Posterior cingulate gyrus (tissue), 11 donors: ENCODE data around the gene PRSS1.
"Not testable (repeated sequence)": the region's sequence is repeated elsewhere in the genome, so short reads cannot be mapped to it uniquely, and the experiment has no call there.

Experiments
- DNase-seq, 10 donors: peaks; one replicate each; pipeline versions ENCODE4 v3.0.0 to v3.0.0-alpha.2; 2020 to 2021; ENCODE audit warnings: mixed read lengths in 3 of 10
- intact Hi-C: fragments of 100-400 bp; cut with DNase I; formaldehyde crosslinking; loops from one replicate; pipeline ENCODE4 v1.15.1; 2023

PRSS1 gene

DNA sequence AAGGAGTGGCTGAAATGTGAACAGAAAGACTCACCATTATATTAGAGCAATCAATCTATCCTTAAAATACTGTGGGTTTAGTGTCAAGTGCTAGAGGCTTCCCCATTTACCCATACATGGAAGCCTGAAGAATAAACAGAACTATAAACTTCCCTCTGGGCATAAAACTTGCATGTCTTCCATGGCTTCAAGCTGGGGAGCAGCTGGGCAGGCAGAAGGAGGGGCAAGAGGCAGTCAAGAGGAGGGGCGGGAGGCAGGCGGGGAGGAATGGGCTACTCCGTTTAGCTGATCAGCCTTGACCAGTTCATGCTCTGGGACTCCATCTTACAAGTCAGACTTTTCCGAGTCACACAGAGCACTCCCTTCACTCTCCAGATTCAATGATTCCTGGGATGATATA lies 3.5 kb upstream of the PRSS1 start:
- no peak for DNase-seq
- intact Hi-C loops, result no loop called here

DNA sequence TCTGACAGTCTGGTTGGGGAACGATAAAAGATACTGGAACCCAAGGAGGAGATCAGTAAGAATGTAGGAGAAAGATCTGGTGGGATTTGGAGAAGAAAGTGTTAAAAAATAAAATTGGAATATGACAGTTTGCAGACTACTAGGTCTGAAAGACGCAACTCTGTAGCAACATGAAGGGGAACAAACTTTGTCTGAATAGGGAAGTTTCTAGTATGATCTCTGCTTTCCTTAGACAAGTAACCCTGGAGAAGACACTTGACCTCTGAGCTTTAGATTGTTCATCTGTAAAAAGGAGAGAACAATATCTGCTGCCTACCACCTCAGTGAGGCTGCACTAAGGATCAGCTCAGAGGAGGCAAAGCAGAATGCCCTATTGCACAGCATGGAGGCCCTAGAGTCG lies 3.0 kb upstream of the PRSS1 start:
- no peak for DNase-seq
- intact Hi-C loops, result no loop called here

DNA sequence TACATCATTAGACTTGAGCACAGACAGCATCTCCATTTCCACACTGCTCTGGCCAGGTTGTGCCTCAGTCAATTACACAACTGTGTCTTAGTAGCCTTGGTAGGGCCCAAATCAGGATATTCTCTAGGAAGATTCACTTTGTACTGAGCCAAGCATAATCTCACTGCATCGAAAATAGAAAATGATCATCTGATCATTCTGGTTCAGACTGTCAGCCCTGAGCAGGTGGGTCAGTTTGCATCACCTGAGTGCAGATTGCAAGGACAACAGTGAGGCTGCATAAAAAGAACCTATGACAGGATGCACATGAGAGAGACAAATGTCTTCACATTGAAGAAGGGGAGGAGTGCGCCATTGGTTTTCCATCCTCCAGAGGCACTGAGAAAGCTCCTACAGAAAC lies 862 bp upstream of the PRSS1 start:
- intact Hi-C loops, DNase-seq: not testable (repeated sequence)

DNA sequence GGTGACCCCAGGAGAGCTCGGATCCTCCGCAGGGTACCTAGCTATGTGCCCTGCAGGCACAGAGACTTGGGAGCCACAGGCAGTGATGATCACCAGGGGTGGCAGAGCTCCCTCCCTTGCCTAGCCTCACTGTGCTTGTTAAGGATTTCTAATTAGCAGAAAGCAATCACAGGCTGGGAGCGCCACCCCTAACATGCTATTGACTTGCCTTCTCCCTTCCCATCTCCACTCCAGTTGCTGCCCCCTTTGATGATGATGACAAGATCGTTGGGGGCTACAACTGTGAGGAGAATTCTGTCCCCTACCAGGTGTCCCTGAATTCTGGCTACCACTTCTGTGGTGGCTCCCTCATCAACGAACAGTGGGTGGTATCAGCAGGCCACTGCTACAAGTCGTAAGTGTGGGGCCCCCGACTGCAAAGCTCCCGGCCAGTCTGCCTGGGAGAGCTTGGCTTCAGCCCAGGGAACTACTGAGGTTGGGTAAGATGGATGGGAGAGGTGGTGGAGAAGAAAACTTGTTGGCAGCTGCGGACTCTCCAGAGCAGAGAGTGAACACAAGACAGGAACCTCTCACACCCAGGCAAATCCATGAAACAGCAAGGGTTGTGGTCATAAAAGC lies 1.2 kb downstream of the PRSS1 start:
- no peak for DNase-seq
- intact Hi-C loops, result no loop called here

DNA sequence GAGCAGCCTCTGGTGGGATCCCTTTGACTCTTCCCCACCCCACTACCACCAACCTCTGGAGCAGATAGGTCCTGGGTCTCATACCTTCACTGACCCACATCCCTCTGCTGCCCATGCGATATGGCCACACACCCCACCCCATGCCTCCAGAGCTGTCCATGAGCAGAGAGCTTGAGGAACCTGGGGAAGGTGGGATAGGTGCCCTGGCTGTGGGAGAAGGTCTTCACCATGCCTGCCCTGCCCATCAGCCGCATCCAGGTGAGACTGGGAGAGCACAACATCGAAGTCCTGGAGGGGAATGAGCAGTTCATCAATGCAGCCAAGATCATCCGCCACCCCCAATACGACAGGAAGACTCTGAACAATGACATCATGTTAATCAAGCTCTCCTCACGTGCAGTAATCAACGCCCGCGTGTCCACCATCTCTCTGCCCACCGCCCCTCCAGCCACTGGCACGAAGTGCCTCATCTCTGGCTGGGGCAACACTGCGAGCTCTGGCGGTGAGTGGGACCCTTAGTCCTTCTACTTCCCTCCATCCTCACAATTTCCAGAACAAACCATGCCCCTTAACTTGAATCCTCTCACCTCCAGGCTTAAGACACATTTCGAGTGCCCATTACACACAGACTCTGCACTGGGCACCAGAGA lies 2.4 kb downstream of the PRSS1 start:
- DNase-seq, intact Hi-C loops: not testable (repeated sequence)

DNA sequence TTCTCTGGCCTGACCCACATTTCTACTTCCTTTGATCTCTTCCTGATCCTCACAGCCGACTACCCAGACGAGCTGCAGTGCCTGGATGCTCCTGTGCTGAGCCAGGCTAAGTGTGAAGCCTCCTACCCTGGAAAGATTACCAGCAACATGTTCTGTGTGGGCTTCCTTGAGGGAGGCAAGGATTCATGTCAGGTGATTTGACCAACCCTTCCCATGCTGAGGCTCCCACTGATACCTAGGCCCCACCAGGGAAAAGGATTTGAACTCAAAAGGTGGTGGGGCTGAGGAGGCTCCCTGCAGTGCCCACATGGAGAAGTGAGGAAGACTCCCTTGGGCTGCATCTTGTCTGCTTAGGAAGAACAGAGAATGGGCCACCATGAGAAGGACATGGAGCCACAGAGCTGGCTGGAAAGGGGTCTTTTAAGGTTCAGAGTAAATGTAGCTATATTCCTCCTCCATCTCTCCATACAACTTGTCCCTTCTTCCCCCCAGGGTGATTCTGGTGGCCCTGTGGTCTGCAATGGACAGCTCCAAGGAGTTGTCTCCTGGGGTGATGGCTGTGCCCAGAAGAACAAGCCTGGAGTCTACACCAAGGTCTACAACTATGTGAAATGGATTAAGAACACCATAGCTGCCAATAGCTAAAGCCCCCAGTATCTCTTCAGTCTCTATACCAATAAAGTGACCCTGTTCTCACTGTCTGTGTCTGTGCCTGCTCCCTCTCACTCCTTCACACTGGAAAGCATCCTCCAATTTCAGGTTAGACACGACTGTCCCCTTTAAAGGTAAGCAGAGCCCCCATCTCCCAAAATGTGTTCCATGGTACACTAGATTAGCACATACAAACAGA lies 3.3 kb downstream of the PRSS1 start:
- DNase-seq, result no peak
- intact Hi-C loops, result no loop called here

DNA sequence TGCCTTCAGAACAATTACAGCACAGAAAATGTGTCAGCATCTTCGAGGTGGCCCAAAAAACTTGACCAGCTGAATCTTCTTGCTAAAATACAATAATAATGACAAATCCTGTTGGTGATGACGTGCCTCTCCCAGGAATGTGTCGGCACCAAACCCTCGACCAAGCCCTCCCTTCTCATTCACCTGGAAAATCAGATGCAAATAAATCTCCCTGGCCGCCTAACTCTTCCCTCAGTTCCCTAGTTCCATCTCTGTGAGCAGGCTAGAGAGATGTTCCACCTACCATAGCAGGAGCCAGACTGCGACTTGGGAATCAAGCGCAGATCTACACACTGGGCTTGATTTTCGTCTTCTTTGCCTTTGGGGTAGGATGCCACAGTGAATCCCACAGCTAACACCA lies 4.1 kb downstream of the PRSS1 start:
- intact Hi-C loops, result no loop called here
- no peak for DNase-seq

DNA sequence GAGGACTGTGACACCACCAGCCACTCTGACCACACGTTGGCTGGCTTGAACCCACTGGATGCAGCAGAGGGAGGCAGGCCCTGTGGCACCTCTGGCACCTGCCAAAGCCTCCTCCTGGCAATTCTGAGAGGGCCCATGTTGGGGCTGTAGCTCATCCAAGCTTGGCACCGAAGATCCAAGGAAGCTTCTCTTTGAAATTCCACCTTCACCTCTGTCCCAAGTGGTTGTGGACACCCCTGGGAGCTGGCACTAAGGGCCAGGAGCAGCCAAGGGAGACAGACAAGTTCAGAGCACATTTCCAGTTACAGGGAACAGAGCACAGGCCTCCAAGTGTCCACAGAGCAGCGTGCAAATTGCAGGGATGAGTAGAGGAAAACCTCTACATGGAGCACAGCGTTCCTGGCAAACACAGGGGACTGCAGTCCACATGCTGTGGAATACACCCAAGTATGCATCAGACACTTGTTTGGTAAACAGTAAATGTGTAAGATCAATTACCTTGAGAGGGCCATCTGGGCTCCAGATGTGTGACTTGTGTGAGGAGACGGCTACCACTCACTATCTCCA lies 4.7 kb downstream of the PRSS1 start:
- intact Hi-C loops, DNase-seq: not testable (repeated sequence)

DNA sequence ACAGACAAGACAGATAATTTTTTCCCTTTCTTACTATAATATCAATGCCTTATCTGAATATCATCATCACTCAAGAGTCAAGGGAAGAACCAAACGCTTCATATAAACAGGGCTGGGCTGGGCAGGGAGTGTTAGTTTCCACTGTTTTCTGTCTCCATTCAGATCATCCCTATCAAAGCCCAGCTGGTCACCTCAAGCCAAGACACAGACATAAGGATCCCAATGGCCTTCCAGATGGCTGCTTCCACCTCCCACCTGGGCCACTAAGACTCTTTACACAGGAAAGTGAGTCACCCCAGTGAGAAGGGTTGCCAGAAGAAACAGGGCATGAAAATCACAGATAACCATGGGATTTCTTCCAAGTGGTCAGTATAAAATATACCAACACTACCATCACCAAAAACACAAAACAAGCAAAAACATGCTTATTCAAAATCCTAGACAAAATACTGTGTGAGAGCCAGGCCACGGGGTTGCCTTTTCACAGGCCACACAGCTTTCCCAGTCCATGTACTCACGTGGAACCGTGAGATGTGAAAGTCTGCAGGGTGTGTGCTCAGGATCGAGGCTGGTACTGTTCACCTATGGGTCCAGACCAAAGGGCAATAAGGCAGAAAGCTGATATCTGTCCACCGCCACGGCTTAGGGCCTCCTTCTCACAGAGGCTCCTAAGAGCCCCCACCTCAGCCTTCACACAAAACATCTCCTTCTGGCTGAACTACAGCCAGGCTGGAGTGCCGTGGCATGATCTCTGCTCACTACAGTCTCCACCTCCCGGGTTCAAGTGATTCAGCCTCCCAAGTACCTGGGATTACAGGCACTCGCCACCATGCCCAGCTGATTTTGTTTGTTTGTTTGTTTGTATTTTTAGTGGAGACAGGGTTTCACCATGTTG lies 5.7 kb downstream of the PRSS1 start:
- DNase-seq, result no peak
- intact Hi-C loops, result no loop called here

DNA sequence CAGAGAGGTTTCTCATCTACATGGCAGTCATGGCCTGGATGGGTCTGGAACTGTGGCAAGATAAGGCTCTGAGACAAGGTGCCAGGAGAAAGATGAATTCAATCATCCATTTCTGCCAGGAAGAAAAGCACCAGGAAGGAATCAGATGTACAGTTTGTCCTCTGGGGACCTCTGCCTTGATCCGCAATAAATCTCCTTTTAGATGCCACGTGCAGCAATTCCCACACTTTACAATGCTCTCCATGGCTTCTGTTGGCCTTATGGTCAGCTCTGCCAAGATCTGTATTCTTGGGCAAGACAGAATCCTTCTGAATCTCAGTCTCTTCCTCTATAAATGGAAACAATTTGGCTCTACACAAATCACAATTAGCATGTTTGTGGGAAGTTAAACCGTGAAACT lies 9.0 kb downstream of the PRSS1 start:
- intact Hi-C loops, DNase-seq: not testable (repeated sequence)

DNA sequence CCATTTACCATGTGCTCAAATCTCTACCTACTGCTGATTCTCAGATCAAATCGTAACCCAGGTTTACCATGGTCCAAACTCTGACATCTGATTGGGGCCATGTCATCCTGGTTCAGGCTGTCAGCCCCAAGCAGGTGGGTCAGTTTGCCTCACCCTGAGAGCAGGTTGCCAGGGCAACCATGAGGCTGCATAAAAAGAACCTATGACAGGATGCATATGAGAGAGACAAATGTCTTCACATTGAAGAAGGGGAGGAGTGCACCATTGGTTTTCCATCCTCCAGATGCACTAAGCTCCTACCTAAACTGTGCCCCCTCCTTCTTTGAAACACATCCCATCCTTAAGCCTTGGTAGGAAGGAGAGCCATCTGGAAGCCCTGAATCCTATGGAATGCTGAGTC lies 10.2 kb downstream of the PRSS1 start:
- no peak for DNase-seq
- intact Hi-C loops, result no loop called here

DNA sequence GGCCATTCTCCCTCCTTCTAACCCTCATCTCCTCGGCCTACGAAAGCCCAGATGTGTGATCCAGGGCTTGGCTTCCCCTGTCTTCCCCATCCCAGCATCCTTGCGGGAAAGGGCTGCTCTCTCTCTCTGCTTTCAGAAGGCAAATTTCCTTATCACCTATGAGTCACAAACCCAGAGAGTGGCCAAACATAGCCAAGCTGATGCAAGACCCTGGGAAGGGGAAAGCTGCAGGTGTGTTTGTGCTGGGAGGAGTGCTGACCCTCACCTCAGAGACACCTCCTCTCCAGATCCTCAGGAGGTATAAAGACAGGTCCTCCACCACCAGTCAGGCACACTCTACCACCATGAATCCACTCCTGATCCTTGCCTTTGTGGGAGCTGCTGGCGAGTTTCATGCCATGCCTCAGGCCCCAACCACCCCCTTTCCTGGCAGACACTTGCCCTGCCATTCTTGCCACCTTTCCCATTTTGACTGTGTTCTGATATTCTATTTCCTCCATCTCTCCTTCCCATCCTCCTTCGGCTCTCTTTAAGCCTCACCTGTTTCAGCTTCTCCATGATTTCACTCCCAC lies 10.9 kb downstream of the PRSS1 start:
- intact Hi-C loops, result no loop called here
- DNase-seq, result no peak

DNA sequence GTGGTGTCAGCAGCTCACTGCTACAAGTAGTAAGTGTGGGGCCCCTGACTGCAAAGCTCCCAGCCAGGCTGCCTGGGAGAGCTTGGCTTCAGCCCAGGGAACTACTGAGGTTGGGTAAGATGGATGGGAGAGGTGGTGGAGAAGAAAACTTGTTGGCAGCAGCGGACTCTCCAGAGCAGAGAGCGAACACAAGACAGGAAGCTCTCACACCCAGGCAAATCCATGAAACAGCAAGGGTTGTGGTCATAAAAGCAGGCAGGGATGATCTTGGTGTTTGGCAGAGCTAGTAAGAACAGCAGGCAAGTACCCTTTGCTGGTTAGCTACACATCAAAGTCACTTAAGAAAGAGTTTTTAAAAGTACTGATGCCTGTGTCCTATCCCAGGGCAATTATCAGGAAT lies 12.3 kb downstream of the PRSS1 start:
- DNase-seq, intact Hi-C loops: not testable (repeated sequence)

DNA sequence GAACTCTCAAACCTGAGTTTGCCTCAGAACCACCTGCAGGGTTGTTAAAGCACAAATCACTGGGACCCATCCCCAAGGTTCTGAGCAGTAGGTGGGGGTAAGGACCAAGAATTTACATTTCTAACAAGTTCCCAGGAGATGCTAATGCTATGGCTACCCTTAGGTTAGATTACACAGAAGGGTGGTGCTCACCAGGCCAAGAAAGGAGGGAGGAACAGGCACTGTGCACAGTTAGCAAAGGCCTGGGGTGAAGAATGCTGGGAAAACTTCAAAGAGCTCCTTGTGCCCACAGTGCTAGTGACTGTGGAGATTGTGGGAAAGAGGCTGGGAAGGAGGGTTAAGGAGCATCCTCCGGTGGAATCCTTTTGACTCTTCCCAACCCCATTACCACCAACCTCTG lies 12.8 kb downstream of the PRSS1 start:
- no peak for DNase-seq

DNA sequence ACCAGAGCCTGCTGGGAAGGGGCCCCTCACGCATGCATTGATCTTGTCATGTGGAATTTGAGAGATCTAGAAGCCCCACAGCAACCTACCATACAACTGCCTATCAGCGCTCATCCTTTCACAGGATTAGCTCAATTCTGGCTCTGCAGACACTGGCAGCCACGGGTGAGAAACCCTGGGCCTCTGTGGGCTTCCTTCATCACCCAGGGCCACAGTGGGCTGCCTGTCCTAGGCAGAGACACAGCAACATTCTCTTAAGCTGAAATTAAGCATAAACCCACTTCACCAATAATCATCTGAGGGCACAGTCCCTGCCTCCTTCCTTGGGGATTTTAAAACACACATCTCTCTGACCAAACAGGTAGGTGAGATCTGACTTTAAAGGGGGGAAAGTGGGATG lies 18.2 kb downstream of the PRSS1 start:
- DNase-seq, result peak in 1 of 10 donors; percentile 50
- intact Hi-C loops, result no loop called here

More for the DNA sequence above, 12.8 kb downstream of the PRSS1 start:
- intact Hi-C loops, result no loop called here

DNA sequence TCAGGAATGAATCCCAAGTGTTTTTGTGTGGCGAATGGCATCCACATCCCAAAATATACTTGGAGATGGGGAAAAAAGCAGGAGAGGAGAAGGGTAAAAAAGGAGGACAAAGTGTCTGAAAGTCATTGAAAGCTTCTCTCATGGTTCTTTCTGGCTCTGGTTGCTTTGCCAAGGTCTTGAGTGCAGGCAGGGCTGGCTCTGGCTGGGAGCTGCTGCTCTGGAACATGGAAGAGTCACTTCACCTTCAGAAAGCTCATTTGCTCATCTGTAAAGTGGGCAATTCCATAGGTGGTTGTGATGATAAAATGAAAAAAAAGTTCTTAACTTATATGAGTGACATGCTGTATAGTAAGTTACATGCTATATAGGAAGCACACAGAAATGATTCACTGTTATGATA lies 18.6 kb downstream of the PRSS1 start:
- intact Hi-C loops, result no loop called here
- peak in 1 of 10 donors; percentile 56 for DNase-seq

DNA sequence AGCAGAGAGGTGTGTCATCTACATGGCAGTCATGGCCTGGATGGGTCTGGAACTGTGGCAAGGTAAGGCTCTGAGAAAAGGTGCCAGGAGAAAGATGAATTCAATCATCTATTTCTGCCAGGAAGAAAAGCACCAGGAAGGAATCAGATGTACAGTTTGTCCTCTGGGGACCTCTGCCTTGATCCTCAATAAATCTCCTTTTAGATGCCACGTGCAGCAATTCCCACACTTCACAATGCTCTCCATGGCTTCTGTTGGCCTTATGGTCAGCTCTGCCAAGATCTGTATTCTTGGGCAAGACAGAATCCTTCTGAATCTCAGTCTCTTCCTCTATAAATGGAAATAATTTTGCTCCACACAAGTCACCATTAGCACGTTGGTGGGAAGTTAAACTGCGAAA lies 19.6 kb downstream of the PRSS1 start:
- DNase-seq, result peak in 1 of 10 donors; percentile 22
- intact Hi-C loops, result not testable (repeated sequence)

DNA sequence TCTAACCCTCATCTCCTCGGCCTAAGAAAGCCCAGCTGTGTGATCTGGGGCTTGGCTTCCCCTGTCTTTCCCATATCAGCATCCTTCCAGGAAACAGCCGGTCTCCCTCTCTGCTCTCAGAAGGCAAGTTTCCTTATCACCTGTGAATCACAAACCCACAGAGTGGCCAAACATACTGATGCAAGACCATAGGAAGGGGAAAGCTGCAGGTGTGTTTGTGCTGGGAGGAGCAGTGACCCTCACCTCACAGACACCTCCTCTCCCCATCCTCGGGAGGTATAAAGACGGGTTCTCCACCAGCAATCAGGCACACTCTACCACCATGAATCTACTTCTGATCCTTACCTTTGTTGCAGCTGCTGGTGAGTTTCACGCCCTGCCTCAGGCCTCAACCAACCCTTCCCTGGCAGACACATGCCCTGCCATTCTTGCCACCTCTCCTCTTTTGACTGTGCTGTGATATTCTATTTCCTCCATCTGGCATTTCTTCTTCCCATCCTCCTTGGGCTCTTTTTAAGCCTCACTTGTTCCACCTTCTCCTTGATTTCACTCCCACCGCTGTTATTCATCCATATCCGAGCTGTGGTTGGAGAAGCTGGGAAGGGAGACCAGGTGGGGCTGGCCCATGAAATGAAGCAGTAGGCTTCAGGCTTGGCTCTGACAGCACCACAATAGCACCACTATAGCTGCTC lies 21.5 kb downstream of the PRSS1 start, which contains the start of gene PRSS2:
PRSS2 (plus strand) TSS at position 310 of the 692 bp plus-strand sequence; CDS start at position 323, 13 bp downstream.
- peak in 1 of 10 donors; percentile 39 for DNase-seq
- intact Hi-C loops, result no loop called here

DNA sequence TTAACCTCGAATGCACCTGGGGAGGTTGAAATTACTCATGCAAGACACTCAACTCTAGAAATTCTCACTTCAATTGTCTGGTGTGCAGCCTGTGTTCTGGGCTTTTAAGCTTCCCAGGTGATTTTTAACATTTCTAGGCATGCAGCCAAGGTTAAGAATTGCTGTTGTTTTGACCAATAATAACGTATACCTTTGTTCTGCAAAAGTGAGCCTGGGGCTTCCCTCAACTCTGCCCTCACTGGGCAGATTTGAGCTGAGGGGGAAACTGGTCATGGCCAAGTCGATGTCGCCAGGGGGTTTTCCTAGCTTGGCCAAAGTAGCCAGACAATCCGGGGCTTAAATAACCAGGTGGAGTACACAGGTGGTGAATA lies 22.1 kb downstream of the PRSS1 start:
- peak in 1 of 10 donors; percentile 64 for DNase-seq
- intact Hi-C loops, result no loop called here
